Lung (tissue), 12 donors: ENCODE data around the gene UGT1A5. TPM values are rescaled to one million over a fixed set of nuclear protein-coding genes. Genes with fewer than 3 reads are reported as not detected.
A peak's percentile ranks its signal among the peaks of the same experiment; 100 is the strongest.

ENCODE experiments used
- ATAC-seq: fragments of 200-7000 bp; cut with Tn5 transposase; one replicate; pipeline ENCODE4 v1.9.1; 2020; ENCODE audit warnings: moderate number of reproducible peaks; ENCODE audit not compliant: insufficient read depth, low FRiP score
- DNase-seq, 3 donors: peaks; one replicate each; pipeline ENCODE4 v3.0.0-alpha.2; 2013 to 2017
- H3K27ac ChIP-seq, 2 donors: one replicate each; pipeline ENCODE4 v1.5.1; 2013; ENCODE audit warnings: mild to moderate bottlenecking in 2 of 2, moderate library complexity in 2 of 2, control low read depth in 1 of 2, inconsistent platforms in 1 of 2, low read depth in 1 of 2, low read length in 1 of 2
- H3K27me3 ChIP-seq, 3 donors: one replicate each; pipeline ENCODE4 v1.5.1; 2013; ENCODE audit warnings: low read length in 2 of 3; ENCODE audit not compliant: control insufficient read depth in 3 of 3, insufficient read depth in 3 of 3
- H3K36me3 ChIP-seq, 4 donors: one replicate each; pipeline ENCODE4 v1.5.1; 2013; ENCODE audit warnings: low read length in 4 of 4, mild to moderate bottlenecking in 1 of 4, moderate library complexity in 1 of 4; ENCODE audit not compliant: control insufficient read depth in 4 of 4, insufficient read depth in 4 of 4
- H3K4me1 ChIP-seq, 5 donors: one replicate each; pipeline ENCODE4 v1.5.1; 2013; ENCODE audit warnings: low read length in 5 of 5, mild to moderate bottlenecking in 2 of 5, moderate library complexity in 1 of 5; ENCODE audit not compliant: control insufficient read depth in 5 of 5, insufficient read depth in 5 of 5
- H3K4me3 ChIP-seq: one replicate; pipeline ENCODE4 v1.5.1; 2013; ENCODE audit warnings: mild to moderate bottlenecking, control low read depth, moderate library complexity
- H3K9ac ChIP-seq, 2 donors: one replicate each; pipeline ENCODE4 v1.5.1; 2013; ENCODE audit warnings: low read length in 2 of 2, control low read depth in 1 of 2; ENCODE audit not compliant: insufficient read depth in 1 of 2
- H3K9me3 ChIP-seq, 4 donors: one replicate each; pipeline ENCODE4 v1.5.1; 2013; ENCODE audit warnings: low read length in 3 of 4, mild to moderate bottlenecking in 1 of 4, moderate library complexity in 1 of 4; ENCODE audit not compliant: control insufficient read depth in 4 of 4, insufficient read depth in 3 of 4
- WGBS, 2 donors: extraction: QIAGEN DNeasy Blood & Tissue Kit; methylation state at CpG; one replicate each; pipeline ENCODE4 v1.1.7; 2013; 5-methylcytosine and 5-hydroxymethylcytosine counted together
- polyA plus RNA-seq, 2 donors: library from polyadenylated mRNA; stranded (reverse); fragments of 200-250 nt; gene quantifications; one replicate each; pipeline ENCODE4 v1.2.1, GENCODE V29; 2013
- total RNA-seq, 2 donors: library from RNA; depleted of rRNA in 1 of 2; stranded (reverse); fragments of >200 nt in 1 of 2; gene quantifications; one replicate each; pipeline ENCODE4 v1.2.1, GENCODE V29; 2014 to 2021
- TF ChIP-seq, protein P1 (sequence below): IDR thresholded peaks from 2 replicates; pipeline ENCODE4 v1.5.1; 2012; ENCODE audit warnings: mild to moderate bottlenecking; ENCODE audit errors: control extremely low read depth, extremely low read depth
- donor health status: control.
- donor health status: control.
- donor health status: Bipolar disorder and iron deficiency.
- donor health status: healthy.
- donor health status: DM: yes; HTN: yes; CAD: no.

UGT1A5 gene
- total and polyA plus RNA-seq, 4 donors, result 0.34 TPM; not detected in 3

DNA sequence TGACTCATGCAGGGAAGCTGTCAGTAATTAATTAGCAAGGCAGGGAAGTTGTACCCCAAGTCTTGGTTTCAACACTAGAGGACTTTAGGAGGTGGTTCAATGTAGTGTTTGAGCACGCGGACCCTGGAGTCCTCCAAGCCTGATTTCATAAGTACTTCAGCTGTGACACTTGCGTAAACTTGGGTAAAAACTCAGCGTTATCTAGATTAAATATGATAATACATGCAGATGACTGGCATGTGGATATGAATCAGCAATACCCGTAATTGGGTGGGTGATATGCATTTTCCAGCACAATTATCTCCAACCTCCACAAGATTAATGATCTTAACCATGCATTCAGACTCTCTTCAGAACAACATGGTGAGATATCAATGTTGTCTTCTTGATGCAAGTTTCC lies 25.8 kb upstream of the UGT1A5 start:
- no peaks in the 10 kb centered on the region for H3K27me3 ChIP-seq
- WGBS, 2 donors, result 66 to 68% methylated on average over 5 of the region's 5 CpGs
- peaks cover 0 to 11% (median 0%) of the 10 kb centered on the region in 5 donors for H3K4me1 ChIP-seq
- H3K36me3 ChIP-seq, result no peaks in the 10 kb centered on the region
- TF ChIP-seq, protein P1, sequence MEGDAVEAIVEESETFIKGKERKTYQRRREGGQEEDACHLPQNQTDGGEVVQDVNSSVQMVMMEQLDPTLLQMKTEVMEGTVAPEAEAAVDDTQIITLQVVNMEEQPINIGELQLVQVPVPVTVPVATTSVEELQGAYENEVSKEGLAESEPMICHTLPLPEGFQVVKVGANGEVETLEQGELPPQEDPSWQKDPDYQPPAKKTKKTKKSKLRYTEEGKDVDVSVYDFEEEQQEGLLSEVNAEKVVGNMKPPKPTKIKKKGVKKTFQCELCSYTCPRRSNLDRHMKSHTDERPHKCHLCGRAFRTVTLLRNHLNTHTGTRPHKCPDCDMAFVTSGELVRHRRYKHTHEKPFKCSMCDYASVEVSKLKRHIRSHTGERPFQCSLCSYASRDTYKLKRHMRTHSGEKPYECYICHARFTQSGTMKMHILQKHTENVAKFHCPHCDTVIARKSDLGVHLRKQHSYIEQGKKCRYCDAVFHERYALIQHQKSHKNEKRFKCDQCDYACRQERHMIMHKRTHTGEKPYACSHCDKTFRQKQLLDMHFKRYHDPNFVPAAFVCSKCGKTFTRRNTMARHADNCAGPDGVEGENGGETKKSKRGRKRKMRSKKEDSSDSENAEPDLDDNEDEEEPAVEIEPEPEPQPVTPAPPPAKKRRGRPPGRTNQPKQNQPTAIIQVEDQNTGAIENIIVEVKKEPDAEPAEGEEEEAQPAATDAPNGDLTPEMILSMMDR, result no peak
- ATAC-seq (no peak), DNase-seq (no peak)
- H3K9ac ChIP-seq, result no peak overlapping the region
- no peak overlapping the region for H3K27ac ChIP-seq
- no peaks in the 10 kb centered on the region for H3K9me3 ChIP-seq
- no peak overlapping the region for H3K4me3 ChIP-seq

DNA sequence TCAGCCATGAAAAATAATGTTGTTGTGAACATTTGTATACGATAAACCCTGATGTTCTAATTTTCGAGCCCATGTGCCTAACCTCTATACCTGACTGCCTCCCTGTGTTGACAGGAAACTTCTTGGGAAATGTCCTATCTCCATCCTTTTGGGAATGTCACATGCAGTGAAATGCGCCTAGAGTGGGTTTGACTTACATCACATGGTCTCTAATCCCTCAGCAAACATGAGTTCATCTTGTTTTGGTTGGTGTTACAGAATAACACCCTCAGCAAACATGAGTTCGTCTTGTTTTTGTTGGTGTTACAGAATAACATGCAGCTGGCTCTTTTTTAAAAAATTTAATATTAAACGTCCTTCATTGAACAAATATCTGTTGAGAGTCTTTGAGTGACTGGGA lies 24.4 kb upstream of the UGT1A5 start:
- WGBS, 2 donors, result 88 to 92% methylated on average over 5 of the region's 5 CpGs

DNA sequence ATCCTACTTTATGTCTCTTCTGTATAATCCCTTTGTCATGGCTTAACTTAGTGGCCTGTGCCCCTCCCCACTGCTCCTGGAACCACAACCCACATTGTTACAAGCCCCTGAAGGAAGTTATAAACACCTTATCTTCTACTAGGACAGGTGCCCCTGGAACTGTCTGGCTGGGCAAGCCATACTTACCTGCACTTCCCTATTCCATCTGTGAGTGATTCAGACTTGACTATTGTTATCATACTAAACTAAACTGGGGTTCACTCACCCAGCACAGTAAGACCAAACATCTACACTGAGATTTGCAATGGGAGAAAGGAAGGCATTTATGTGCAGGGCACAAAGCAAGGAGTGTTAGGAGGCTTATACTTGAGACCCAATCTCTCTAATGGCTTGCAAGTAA lies 23.7 kb upstream of the UGT1A5 start:
- H3K4me3 ChIP-seq, result no peak overlapping the region
- no peaks in the 10 kb centered on the region for H3K9me3 ChIP-seq
- peaks cover 0 to 11% (median 0%) of the 10 kb centered on the region in 5 donors for H3K4me1 ChIP-seq
- TF ChIP-seq, protein P1, result no peak
- H3K27ac ChIP-seq, result no peak overlapping the region
- no peaks in the 10 kb centered on the region for H3K36me3 ChIP-seq
- no peak for ATAC-seq
- DNase-seq, result no peak
- no peak overlapping the region for H3K9ac ChIP-seq
- no peaks in the 10 kb centered on the region for H3K27me3 ChIP-seq

More for the DNA sequence above, 24.4 kb upstream of the UGT1A5 start:
- Histone ChIP-seq H3K9me3 (no peaks in the 10 kb centered on the region), H3K27ac (no peak overlapping the region), H3K9ac (no peak overlapping the region), H3K27me3 (no peaks in the 10 kb centered on the region), H3K36me3 (no peaks in the 10 kb centered on the region), H3K4me3 (no peak overlapping the region), H3K4me1 (peaks cover 0 to 11% (median 0%) of the 10 kb centered on the region in 5 donors)
- no peak for ATAC-seq
- DNase-seq, result no peak
- TF ChIP-seq, protein P1, result no peak

DNA sequence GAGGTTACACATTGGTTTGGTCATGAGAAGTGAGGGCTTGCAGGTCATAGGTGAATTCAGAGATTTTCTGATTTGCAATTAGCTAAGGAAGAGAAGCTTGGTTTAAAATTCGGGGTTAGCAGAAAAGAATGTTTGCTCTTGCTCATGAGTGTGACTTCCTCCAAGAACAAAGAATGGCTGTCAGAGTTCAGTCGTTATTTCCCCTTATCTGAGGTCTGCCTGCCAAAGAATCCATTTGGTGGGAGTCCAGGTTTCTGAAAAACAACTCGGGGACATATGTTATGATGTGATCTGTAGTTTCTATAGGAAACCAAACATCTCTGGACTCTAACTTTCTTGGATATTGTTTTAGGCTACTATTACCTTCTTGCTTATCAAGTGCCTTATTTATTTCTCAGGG lies 23.2 kb upstream of the UGT1A5 start:
- TF ChIP-seq, protein P1, result no peak
- Histone ChIP-seq H3K36me3 (no peaks in the 10 kb centered on the region), H3K9ac (no peak overlapping the region), H3K4me3 (no peak overlapping the region), H3K27me3 (no peaks in the 10 kb centered on the region), H3K27ac (no peak overlapping the region), H3K9me3 (no peaks in the 10 kb centered on the region), H3K4me1 (peaks cover 0 to 11% (median 0%) of the 10 kb centered on the region in 5 donors)
- peak; percentile 44 to 82 (median 77) for DNase-seq
- 3 to 5% methylated on average over 3 of the region's 3 CpGs for WGBS, 2 donors
- no peak for ATAC-seq
